ENCODE measurements around the gene LRIT1.

DNA sequence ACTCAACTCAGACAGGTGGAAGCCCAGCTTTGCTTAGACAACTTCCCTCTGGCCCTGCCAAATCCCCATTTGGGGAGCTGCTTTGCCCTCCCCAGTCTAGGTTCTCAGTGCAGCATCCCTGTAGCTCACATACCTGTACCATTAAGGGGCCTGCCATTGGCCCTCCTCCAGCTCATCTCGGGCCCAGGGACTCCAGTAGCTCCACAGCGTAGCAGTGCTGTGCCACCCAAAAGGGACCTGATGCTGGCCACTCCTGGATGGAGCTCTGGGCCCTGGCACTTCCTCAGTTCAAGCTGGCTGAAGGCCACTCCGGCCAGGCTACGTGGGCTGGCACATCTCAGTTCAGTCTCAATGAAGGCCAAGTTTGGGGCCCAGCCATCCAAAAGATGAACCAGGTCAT is 7.4 kb downstream of the LRIT1 start:
- TF ChIP-seq POLR2A (IDR thresholded peaks at IDR 0.05), result no peak
- TF ChIP-seq, protein P1, sequence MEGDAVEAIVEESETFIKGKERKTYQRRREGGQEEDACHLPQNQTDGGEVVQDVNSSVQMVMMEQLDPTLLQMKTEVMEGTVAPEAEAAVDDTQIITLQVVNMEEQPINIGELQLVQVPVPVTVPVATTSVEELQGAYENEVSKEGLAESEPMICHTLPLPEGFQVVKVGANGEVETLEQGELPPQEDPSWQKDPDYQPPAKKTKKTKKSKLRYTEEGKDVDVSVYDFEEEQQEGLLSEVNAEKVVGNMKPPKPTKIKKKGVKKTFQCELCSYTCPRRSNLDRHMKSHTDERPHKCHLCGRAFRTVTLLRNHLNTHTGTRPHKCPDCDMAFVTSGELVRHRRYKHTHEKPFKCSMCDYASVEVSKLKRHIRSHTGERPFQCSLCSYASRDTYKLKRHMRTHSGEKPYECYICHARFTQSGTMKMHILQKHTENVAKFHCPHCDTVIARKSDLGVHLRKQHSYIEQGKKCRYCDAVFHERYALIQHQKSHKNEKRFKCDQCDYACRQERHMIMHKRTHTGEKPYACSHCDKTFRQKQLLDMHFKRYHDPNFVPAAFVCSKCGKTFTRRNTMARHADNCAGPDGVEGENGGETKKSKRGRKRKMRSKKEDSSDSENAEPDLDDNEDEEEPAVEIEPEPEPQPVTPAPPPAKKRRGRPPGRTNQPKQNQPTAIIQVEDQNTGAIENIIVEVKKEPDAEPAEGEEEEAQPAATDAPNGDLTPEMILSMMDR (IDR thresholded peaks at IDR 0.05), result no peak

All from ovary (tissue), 3 donors.